ENCODE data around the gene MACROD2. TPM values are rescaled to one million over a fixed set of nuclear protein-coding genes. Genes with fewer than 3 reads are reported as not detected.

The MACROD2 gene
- total RNA-seq, 1 experiment from 2014 or later: 3.1 TPM

DNA sequence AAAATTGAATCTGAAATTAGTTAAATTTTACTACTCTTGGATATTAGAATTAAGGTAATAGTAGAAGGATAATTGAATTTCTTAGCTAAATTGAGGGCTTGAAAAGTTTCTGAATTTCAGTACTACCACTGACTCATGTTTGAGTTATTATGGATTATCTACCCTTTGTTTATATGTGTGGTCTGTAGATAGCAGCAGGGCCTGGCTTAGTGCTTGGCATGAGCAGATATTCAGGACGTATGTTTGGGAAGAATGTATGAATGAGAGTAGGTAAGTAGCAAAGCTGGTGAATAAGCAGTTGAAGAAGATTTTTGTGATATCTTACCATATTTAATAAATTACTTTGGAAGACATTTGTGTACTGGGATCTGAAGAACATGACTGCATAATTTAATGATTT lies 152.7 kb downstream of the MACROD2 start:
- Mint-ChIP-seq H3K9me3 (ENCODE audit: unreplicated experiment) (no peaks in the 10 kb centered on the region), H3K27ac (ENCODE audit: low read depth, unreplicated experiment) (no peak overlapping the region), H3K4me1 (ENCODE audit: insufficient read depth, unreplicated experiment) (no peaks in the 10 kb centered on the region), H3K27me3 (ENCODE audit: insufficient read depth, unreplicated experiment) (no peaks in the 10 kb centered on the region), H3K36me3 (ENCODE audit: insufficient read depth, unreplicated experiment) (no peaks in the 10 kb centered on the region), H3K4me3 (ENCODE audit: unreplicated experiment) (no peak overlapping the region)
- CTCF ChIA-PET: interaction anchor here (0.6 to 1.2 kb wide), 3 partner anchors 25 to 1716 kb away, joined by 3 to 4 read pairs (median 3); no protein-coding TSS in a partner anchor
- BruUV-seq (replicated peaks): no TSS peak
- intact Hi-C loops (cut with micrococcal nuclease): no loop called here
- POLR2A ChIA-PET: interaction anchor here (0.6 to 1.1 kb wide), 2 partner anchors 23 to 662 kb away, joined by 3 read pairs; no protein-coding TSS in a partner anchor
- no peak for DNase-seq (ENCODE audit: unreplicated experiment)
- TF ChIP-seq, protein P1, sequence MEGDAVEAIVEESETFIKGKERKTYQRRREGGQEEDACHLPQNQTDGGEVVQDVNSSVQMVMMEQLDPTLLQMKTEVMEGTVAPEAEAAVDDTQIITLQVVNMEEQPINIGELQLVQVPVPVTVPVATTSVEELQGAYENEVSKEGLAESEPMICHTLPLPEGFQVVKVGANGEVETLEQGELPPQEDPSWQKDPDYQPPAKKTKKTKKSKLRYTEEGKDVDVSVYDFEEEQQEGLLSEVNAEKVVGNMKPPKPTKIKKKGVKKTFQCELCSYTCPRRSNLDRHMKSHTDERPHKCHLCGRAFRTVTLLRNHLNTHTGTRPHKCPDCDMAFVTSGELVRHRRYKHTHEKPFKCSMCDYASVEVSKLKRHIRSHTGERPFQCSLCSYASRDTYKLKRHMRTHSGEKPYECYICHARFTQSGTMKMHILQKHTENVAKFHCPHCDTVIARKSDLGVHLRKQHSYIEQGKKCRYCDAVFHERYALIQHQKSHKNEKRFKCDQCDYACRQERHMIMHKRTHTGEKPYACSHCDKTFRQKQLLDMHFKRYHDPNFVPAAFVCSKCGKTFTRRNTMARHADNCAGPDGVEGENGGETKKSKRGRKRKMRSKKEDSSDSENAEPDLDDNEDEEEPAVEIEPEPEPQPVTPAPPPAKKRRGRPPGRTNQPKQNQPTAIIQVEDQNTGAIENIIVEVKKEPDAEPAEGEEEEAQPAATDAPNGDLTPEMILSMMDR (IDR thresholded peaks at IDR 0.05; ENCODE audit: unreplicated experiment): no peak

DNA sequence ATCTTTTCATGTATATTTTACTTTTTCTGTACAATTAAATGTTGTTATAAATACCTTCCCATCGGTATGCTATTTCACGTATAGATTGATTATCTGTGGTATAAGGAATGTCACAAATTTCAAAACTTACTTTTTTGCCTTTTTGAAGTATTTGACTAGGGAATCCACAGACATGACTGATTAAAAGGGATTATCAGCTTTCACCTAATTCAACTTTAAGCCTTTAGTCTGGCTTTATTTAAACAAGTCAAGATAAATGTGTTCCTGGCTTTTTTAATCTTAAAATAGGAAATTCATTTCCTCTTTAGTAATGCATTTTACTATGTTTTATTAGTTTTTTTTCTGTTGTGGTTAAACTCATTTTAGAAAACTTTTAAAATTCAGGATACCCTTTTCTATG lies 160.0 kb downstream of the MACROD2 start:
- CTCF ChIA-PET: interaction anchor here (0.8 to 1.0 kb wide), 2 partner anchors 11 to 38 kb away, joined by 3 to 4 read pairs; no protein-coding TSS in a partner anchor
- no peak overlapping the region for H3K4me3 Mint-ChIP-seq (ENCODE audit: unreplicated experiment)
- H3K4me1 Mint-ChIP-seq (ENCODE audit: insufficient read depth, unreplicated experiment): no peaks in the 10 kb centered on the region
- H3K36me3 Mint-ChIP-seq (ENCODE audit: insufficient read depth, unreplicated experiment): no peaks in the 10 kb centered on the region
- TF ChIP-seq, protein P1 (IDR thresholded peaks at IDR 0.05; ENCODE audit: unreplicated experiment): no peak
- POLR2A ChIA-PET: interaction anchor here (0.9 kb wide), 1 partner anchor 70 kb away, joined by 3 read pairs; no protein-coding TSS in a partner anchor
- BruUV-seq (replicated peaks): no TSS peak
- DNase-seq (ENCODE audit: unreplicated experiment): no peak
- intact Hi-C loops (cut with micrococcal nuclease): no loop called here
- no peak overlapping the region for H3K27ac Mint-ChIP-seq (ENCODE audit: low read depth, unreplicated experiment)
- no peaks in the 10 kb centered on the region for H3K9me3 Mint-ChIP-seq (ENCODE audit: unreplicated experiment)
- H3K27me3 Mint-ChIP-seq (ENCODE audit: insufficient read depth, unreplicated experiment): no peaks in the 10 kb centered on the region

DNA sequence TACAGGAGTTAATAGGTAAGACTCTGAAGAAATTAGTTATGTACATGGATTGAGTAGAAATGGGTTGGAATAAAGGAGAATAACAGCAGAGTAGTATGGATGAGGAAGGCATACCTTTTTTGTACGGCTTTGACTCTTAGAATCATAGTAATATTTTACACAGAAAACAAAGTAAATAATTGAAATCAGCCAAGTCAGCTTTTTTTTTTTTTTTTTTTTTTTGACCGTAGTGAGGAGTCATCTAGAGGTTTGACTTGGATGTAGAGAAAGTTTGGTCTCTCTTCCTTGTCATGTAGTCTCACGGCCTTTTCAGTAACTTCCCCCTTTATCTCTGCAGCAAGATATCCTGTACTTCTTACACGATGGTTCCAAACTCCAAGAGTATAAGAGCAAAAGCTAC lies 183.2 kb downstream of the MACROD2 start:
- Mint-ChIP-seq H3K4me3 (ENCODE audit: unreplicated experiment) (no peak overlapping the region), H3K4me1 (ENCODE audit: insufficient read depth, unreplicated experiment) (no peaks in the 10 kb centered on the region), H3K36me3 (ENCODE audit: insufficient read depth, unreplicated experiment) (no peaks in the 10 kb centered on the region), H3K27ac (ENCODE audit: low read depth, unreplicated experiment) (no peak overlapping the region), H3K9me3 (ENCODE audit: unreplicated experiment) (no peaks in the 10 kb centered on the region), H3K27me3 (ENCODE audit: insufficient read depth, unreplicated experiment) (no peaks in the 10 kb centered on the region)
- TF ChIP-seq, protein P1 (IDR thresholded peaks at IDR 0.05; ENCODE audit: unreplicated experiment): no peak
- no peak for DNase-seq (ENCODE audit: unreplicated experiment)
- POLR2A ChIA-PET: no interaction called here
- intact Hi-C loops (cut with micrococcal nuclease): no loop called here
- BruUV-seq (replicated peaks): no TSS peak
- CTCF ChIA-PET: interaction anchor here (0.6 to 1.4 kb wide), 5 partner anchors 11 to 203 kb away, joined by 3 to 4 read pairs (median 3); no protein-coding TSS in a partner anchor

DNA sequence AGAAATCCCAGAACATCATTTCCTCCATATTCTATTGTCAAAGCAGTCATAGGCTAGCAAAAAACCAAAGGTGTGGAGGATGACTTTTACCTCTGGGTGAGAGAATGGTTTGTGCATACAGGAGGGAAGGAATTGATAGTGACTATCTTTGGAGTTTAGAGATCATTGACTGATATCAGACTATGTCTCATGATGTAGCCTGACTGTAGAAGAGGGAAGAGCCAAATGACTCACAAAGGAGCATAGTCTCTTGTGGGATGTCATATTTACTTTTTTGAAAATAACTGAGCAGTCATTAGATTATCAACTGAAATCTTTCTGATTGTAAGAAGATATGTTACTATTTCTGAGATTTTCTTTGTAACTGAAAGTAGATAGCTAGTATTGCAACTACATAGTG lies 183.6 kb downstream of the MACROD2 start:
- no peaks in the 10 kb centered on the region for H3K36me3 Mint-ChIP-seq (ENCODE audit: insufficient read depth, unreplicated experiment)
- TF ChIP-seq, protein P1 (IDR thresholded peaks at IDR 0.05; ENCODE audit: unreplicated experiment): no peak
- intact Hi-C loops (cut with micrococcal nuclease): no loop called here
- no peak overlapping the region for H3K4me3 Mint-ChIP-seq (ENCODE audit: unreplicated experiment)
- H3K4me1 Mint-ChIP-seq (ENCODE audit: insufficient read depth, unreplicated experiment): no peaks in the 10 kb centered on the region
- H3K27me3 Mint-ChIP-seq (ENCODE audit: insufficient read depth, unreplicated experiment): no peaks in the 10 kb centered on the region
- no peak overlapping the region for H3K27ac Mint-ChIP-seq (ENCODE audit: low read depth, unreplicated experiment)
- H3K9me3 Mint-ChIP-seq (ENCODE audit: unreplicated experiment): peaks cover under 1% of the 10 kb centered on the region
- no TSS peak for BruUV-seq (replicated peaks)
- ChIA-PET CTCF (interaction anchor here (0.6 to 1.4 kb wide), 5 partner anchors 11 to 153 kb away, joined by 3 to 4 read pairs (median 3); no protein-coding TSS in a partner anchor), POLR2A (interaction anchor here (0.6 kb wide), 1 partner anchor 146 kb away, joined by 3 read pairs; no protein-coding TSS in a partner anchor)
- DNase-seq (ENCODE audit: unreplicated experiment): no peak

All from MCF 10A (cell line).